NCI-H1436 (cell line): ENCODE measurements around the gene C6orf132.

Experiments used
- DNase-seq: peaks from one replicate; lab custom pipeline; 2025; lab: John Stamatoyannopoulos, UW

Gene C6orf132

GRCh38 chr6:42136508-42137193 lies 5.8 kb downstream of the C6orf132 start:
- no peak for DNase-seq

- DNase-seq = no peak
Observed at GRCh38 chr6:42135722-42136121, 6.7 kb downstream of the C6orf132 start.

- no peak for DNase-seq
Observed at GRCh38 chr6:42135161-42135560, 7.3 kb downstream of the C6orf132 start.

- DNase-seq = no peak
Observed at GRCh38 chr6:42133926-42134325, 8.5 kb downstream of the C6orf132 start.

- no peak for DNase-seq
Observed at GRCh38 chr6:42131531-42131930, 10.9 kb downstream of the C6orf132 start.

- no peak for DNase-seq
Observed at GRCh38 chr6:42129360-42129676, 13.1 kb downstream of the C6orf132 start.

- DNase-seq = no peak
Observed at GRCh38 chr6:42128460-42129359, 13.7 kb downstream of the C6orf132 start.

- DNase-seq = no peak
Observed at GRCh38 chr6:42125663-42126062, 16.8 kb downstream of the C6orf132 start.

GRCh38 chr6:42125231-42125630 lies 17.2 kb downstream of the C6orf132 start:
- no peak for DNase-seq

- no peak for DNase-seq
Observed at GRCh38 chr6:42124223-42124836, 18.1 kb downstream of the C6orf132 start.

GRCh38 chr6:42123379-42124103 lies 18.9 kb downstream of the C6orf132 start:
- no peak for DNase-seq

GRCh38 chr6:42120895-42121865 lies 21.2 kb downstream of the C6orf132 start:
- DNase-seq = no peak

GRCh38 chr6:42118162-42119001 lies 24.0 kb downstream of the C6orf132 start:
- DNase-seq = no peak

- DNase-seq = no peak
Observed at GRCh38 chr6:42117843-42118161, 24.6 kb downstream of the C6orf132 start.

- no peak for DNase-seq
Observed at GRCh38 chr6:42113936-42114636, 28.3 kb downstream of the C6orf132 start.

GRCh38 chr6:42112351-42112750 lies 30.1 kb downstream of the C6orf132 start:
- no peak for DNase-seq

- DNase-seq = no peak
Observed at GRCh38 chr6:42110683-42111082, 31.7 kb downstream of the C6orf132 start.

GRCh38 chr6:42108071-42108470 lies 34.3 kb downstream of the C6orf132 start:
- no peak for DNase-seq

- DNase-seq = no peak
Observed at GRCh38 chr6:42106112-42107023, 36.1 kb downstream of the C6orf132 start.
